ENCODE measurements around the gene FXYD3.
A peak's percentile ranks its signal among the peaks of the same experiment; 100 is the strongest.
"Not testable (repeated sequence)": the region's sequence is repeated elsewhere in the genome, so short reads cannot be mapped to it uniquely, and the experiment has no call there.

FXYD3 gene

GRCh38 chr19:35149463-35149862, 33.8 kb downstream of the FXYD3 start:
- Histone ChIP-seq H3K4me2 (no peak overlapping the region), H3K36me3 (ENCODE audit: insufficient read depth) (no peaks in the 10 kb centered on the region), H3K4me1 (ENCODE audit: low read depth, poor library complexity, severe bottlenecking) (peaks cover 5% of the 10 kb centered on the region), H3K27ac (no peak overlapping the region), H4K20me1 (ENCODE audit: insufficient read depth) (no peaks in the 10 kb centered on the region), H3K27me3 (ENCODE audit: insufficient read depth, low read depth) (no peaks in the 10 kb centered on the region; the same call in 1 of the 2 replicates), H3K79me2 (ENCODE audit: insufficient read depth, low read depth) (no peaks in the 10 kb centered on the region), H3K9ac (no peak overlapping the region), H3K4me3 (IDR thresholded peaks at IDR 0.05; ENCODE audit: insufficient read depth, low read depth, low read length) (no peak overlapping the region), H2AFZ (ENCODE audit: low read depth) (no peak overlapping the region)
- TF ChIP-seq, protein P1, sequence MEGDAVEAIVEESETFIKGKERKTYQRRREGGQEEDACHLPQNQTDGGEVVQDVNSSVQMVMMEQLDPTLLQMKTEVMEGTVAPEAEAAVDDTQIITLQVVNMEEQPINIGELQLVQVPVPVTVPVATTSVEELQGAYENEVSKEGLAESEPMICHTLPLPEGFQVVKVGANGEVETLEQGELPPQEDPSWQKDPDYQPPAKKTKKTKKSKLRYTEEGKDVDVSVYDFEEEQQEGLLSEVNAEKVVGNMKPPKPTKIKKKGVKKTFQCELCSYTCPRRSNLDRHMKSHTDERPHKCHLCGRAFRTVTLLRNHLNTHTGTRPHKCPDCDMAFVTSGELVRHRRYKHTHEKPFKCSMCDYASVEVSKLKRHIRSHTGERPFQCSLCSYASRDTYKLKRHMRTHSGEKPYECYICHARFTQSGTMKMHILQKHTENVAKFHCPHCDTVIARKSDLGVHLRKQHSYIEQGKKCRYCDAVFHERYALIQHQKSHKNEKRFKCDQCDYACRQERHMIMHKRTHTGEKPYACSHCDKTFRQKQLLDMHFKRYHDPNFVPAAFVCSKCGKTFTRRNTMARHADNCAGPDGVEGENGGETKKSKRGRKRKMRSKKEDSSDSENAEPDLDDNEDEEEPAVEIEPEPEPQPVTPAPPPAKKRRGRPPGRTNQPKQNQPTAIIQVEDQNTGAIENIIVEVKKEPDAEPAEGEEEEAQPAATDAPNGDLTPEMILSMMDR (conservative IDR thresholded peaks at IDR 0.05; ENCODE audit: low read depth, low read length) = no peak

GRCh38 chr19:35150445-35150844, 34.8 kb downstream of the FXYD3 start:
- Histone ChIP-seq H3K36me3 (ENCODE audit: insufficient read depth) (no peaks in the 10 kb centered on the region), H2AFZ (ENCODE audit: low read depth) (no peak overlapping the region), H4K20me1 (ENCODE audit: insufficient read depth) (no peaks in the 10 kb centered on the region), H3K4me3 (IDR thresholded peaks at IDR 0.05; ENCODE audit: insufficient read depth, low read depth, low read length) (no peak overlapping the region), H3K4me1 (ENCODE audit: low read depth, poor library complexity, severe bottlenecking) (peaks cover 5% of the 10 kb centered on the region), H3K9ac (no peak overlapping the region), H3K79me2 (ENCODE audit: insufficient read depth, low read depth) (peaks cover 8% of the 10 kb centered on the region; the same call in 1 of the 2 replicates), H3K4me2 (no peak overlapping the region), H3K27ac (no peak overlapping the region), H3K27me3 (ENCODE audit: insufficient read depth, low read depth) (no peaks in the 10 kb centered on the region; the same call in 1 of the 2 replicates)
- TF ChIP-seq, protein P1 (conservative IDR thresholded peaks at IDR 0.05; ENCODE audit: low read depth, low read length) = no peak

- H3K4me2 ChIP-seq = no peak overlapping the region
- TF ChIP-seq, protein P1 (conservative IDR thresholded peaks at IDR 0.05; ENCODE audit: low read depth, low read length) = no peak
- H3K9ac ChIP-seq = no peak overlapping the region
These were observed 35.8 kb downstream of the FXYD3 start for GRCh38 chr19:35151273-35152065.

DNA sequence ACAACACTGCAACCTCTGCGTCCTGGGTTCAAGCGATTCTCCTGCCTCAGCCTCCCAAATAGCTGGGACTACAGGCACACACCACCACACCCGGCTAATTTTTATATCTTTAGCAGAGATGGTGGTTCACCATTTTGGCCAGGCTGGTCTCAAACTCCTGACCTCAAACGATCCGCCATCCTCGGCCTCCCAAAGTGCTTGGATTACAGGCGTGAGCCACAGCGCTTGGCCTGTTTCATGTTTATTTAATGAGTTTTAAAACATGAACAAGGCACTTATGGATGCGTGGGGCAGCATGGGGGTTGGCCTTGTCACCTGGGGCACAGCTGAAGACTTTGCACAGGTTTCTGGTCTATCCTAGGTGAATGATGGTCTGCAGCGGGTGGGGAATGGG, 37.5 kb downstream of the FXYD3 start:
- Histone ChIP-seq H3K79me2 (ENCODE audit: insufficient read depth, low read depth) (peaks cover 21% of the 10 kb centered on the region), H2AFZ (ENCODE audit: low read depth) (0 out of 2 replicates have a peak overlapping the region, but pooled peaks have one; percentile 96), H3K4me1 (ENCODE audit: low read depth, poor library complexity, severe bottlenecking) (peaks cover 12% of the 10 kb centered on the region), H3K4me2 (peak overlapping the region; percentile 86; the same call in 1 of the 2 replicates)
- H3K36me3 ChIP-seq (ENCODE audit: insufficient read depth); H3K27me3 ChIP-seq (ENCODE audit: insufficient read depth, low read depth); H4K20me1 ChIP-seq (ENCODE audit: insufficient read depth); H3K27ac ChIP-seq; H3K9ac ChIP-seq; H3K4me3 ChIP-seq (IDR thresholded peaks at IDR 0.05; ENCODE audit: insufficient read depth, low read depth, low read length): not testable (repeated sequence)

More at GRCh38 chr19:35151273-35152065, 35.8 kb downstream of the FXYD3 start:
- no peak overlapping the region for H2AFZ ChIP-seq (ENCODE audit: low read depth)
- peaks cover 18% of the 10 kb centered on the region for H3K79me2 ChIP-seq (ENCODE audit: insufficient read depth, low read depth)
- no peaks in the 10 kb centered on the region; the same call in 1 of the 2 replicates for H3K27me3 ChIP-seq (ENCODE audit: insufficient read depth, low read depth)
- peaks cover 12% of the 10 kb centered on the region for H3K4me1 ChIP-seq (ENCODE audit: low read depth, poor library complexity, severe bottlenecking)
- no peak overlapping the region for H3K27ac ChIP-seq
- H3K4me3 ChIP-seq (IDR thresholded peaks at IDR 0.05; ENCODE audit: insufficient read depth, low read depth, low read length) = no peak overlapping the region
- no peaks in the 10 kb centered on the region for H3K36me3 ChIP-seq (ENCODE audit: insufficient read depth)
- H4K20me1 ChIP-seq (ENCODE audit: insufficient read depth) = no peaks in the 10 kb centered on the region
